Measurements from ENCODE around the gene TANGO6. TPM values are rescaled to one million over a fixed set of nuclear protein-coding genes. Genes with fewer than 3 reads are reported as not detected.
"Not testable (repeated sequence)": the region's sequence is repeated elsewhere in the genome, so short reads cannot be mapped to it uniquely, and the experiment has no call there.

Gene TANGO6
- total RNA-seq, 5 donors from 2014 or later (not counting 1 experiment from before 2014, with no cell fraction given): 25.2 to 35.2 (median 29.0) TPM

GRCh38 chr16:68981971-68982370 is 138.6 kb downstream of the TANGO6 start:
- Mint-ChIP-seq H3K4me1 (no peaks in the 10 kb centered on the region), H3K27me3 (no peaks in the 10 kb centered on the region), H3K4me3 (no peak overlapping the region), H3K27ac (no peak overlapping the region), H3K9me3 (no peaks in the 10 kb centered on the region), H3K36me3 (peaks cover 37% of the 10 kb centered on the region)
- ATAC-seq (replicated peaks in 1 of 4) (no peak), DNase-seq (no peak)
- Histone ChIP-seq H3K36me3 (ENCODE audit: control insufficient read depth in 2 of 2, extremely low read depth in 1 of 2, insufficient read depth in 1 of 2, low read length in 1 of 2) (peaks cover 7 to 19% of the 10 kb centered on the region in 2 donors), H3K4me3 (ENCODE audit: control insufficient read depth in 1 of 2, extremely low read depth in 1 of 2, low read length in 1 of 2) (no peak overlapping the region), H3K9me3 (no peaks in the 10 kb centered on the region), H3K4me1 (ENCODE audit: control insufficient read depth in 1 of 2, extremely low read depth in 1 of 2, insufficient read depth in 2 of 2, low read length in 2 of 2) (no peaks in the 10 kb centered on the region), H3K27ac (ENCODE audit: low read length) (no peak overlapping the region), H3K27me3 (replicated peaks in 1 of 2; ENCODE audit: control insufficient read depth in 2 of 2, extremely low read depth in 1 of 2, insufficient read depth in 2 of 2, low read length in 1 of 2) (no peaks in the 10 kb centered on the region)
- CTCF ChIA-PET: no interaction called here
- POLR2A ChIA-PET: no interaction called here
- no CpG with 5 or more reads among the region's 2 CpGs for WGBS (ENCODE audit: insufficient coverage)

GRCh38 chr16:68984467-68984866 is 141.1 kb downstream of the TANGO6 start:
- no peak overlapping the region for H3K4me3 Mint-ChIP-seq
- H3K4me1 Mint-ChIP-seq: no peaks in the 10 kb centered on the region
- no peaks in the 10 kb centered on the region for H3K4me1 ChIP-seq (ENCODE audit: control insufficient read depth in 1 of 2, extremely low read depth in 1 of 2, insufficient read depth in 2 of 2, low read length in 2 of 2)
- H3K27ac ChIP-seq (ENCODE audit: low read length): no peak overlapping the region
- H3K36me3 Mint-ChIP-seq: peaks cover 36% of the 10 kb centered on the region
- H3K36me3 ChIP-seq (ENCODE audit: control insufficient read depth in 2 of 2, extremely low read depth in 1 of 2, insufficient read depth in 1 of 2, low read length in 1 of 2): peaks cover 0 to 9% of the 10 kb centered on the region in 2 donors
- CTCF ChIA-PET: no interaction called here
- H3K4me3 ChIP-seq (ENCODE audit: control insufficient read depth in 1 of 2, extremely low read depth in 1 of 2, low read length in 1 of 2): no peak overlapping the region
- no peak for ATAC-seq (replicated peaks in 1 of 4)
- no peaks in the 10 kb centered on the region for H3K9me3 Mint-ChIP-seq
- no peak overlapping the region for H3K27ac Mint-ChIP-seq
- WGBS (ENCODE audit: insufficient coverage): no CpG with 5 or more reads among the region's 1 CpG
- H3K27me3 Mint-ChIP-seq: no peaks in the 10 kb centered on the region
- no peaks in the 10 kb centered on the region for H3K27me3 ChIP-seq (replicated peaks in 1 of 2; ENCODE audit: control insufficient read depth in 2 of 2, extremely low read depth in 1 of 2, insufficient read depth in 2 of 2, low read length in 1 of 2)
- no peaks in the 10 kb centered on the region for H3K9me3 ChIP-seq
- POLR2A ChIA-PET: no interaction called here
- DNase-seq: no peak

- CTCF ChIA-PET: no interaction called here
- no peak for ATAC-seq (replicated peaks in 1 of 4)
- POLR2A ChIA-PET: no interaction called here
- Histone ChIP-seq H3K27me3 (replicated peaks in 1 of 2; ENCODE audit: control insufficient read depth in 2 of 2, extremely low read depth in 1 of 2, insufficient read depth in 2 of 2, low read length in 1 of 2) (no peaks in the 10 kb centered on the region), H3K9me3 (no peaks in the 10 kb centered on the region), H3K36me3 (ENCODE audit: control insufficient read depth in 2 of 2, extremely low read depth in 1 of 2, insufficient read depth in 1 of 2, low read length in 1 of 2) (peaks cover 0 to 9% of the 10 kb centered on the region in 2 donors), H3K4me1 (ENCODE audit: control insufficient read depth in 1 of 2, extremely low read depth in 1 of 2, insufficient read depth in 2 of 2, low read length in 2 of 2) (no peaks in the 10 kb centered on the region), H3K27ac (ENCODE audit: low read length) (no peak overlapping the region), H3K4me3 (ENCODE audit: control insufficient read depth in 1 of 2, extremely low read depth in 1 of 2, low read length in 1 of 2) (no peak overlapping the region)
- Mint-ChIP-seq H3K36me3 (peaks cover 37% of the 10 kb centered on the region), H3K27ac (no peak overlapping the region), H3K9me3 (no peaks in the 10 kb centered on the region), H3K4me3 (no peak overlapping the region), H3K27me3 (no peaks in the 10 kb centered on the region), H3K4me1 (no peaks in the 10 kb centered on the region)
- WGBS (ENCODE audit: insufficient coverage): 100% methylated on average over 3 of the region's 5 CpGs
- DNase-seq: no peak
Observed at GRCh38 chr16:68985268-68985667, 141.9 kb downstream of the TANGO6 start.

GRCh38 chr16:68985855-68986254 is 142.5 kb downstream of the TANGO6 start:
- H3K4me3 ChIP-seq (ENCODE audit: control insufficient read depth in 1 of 2, extremely low read depth in 1 of 2, low read length in 1 of 2): no peak overlapping the region
- DNase-seq (no peak), ATAC-seq (replicated peaks in 1 of 4) (no peak)
- peaks cover 0 to 6% of the 10 kb centered on the region in 2 donors for H3K36me3 ChIP-seq (ENCODE audit: control insufficient read depth in 2 of 2, extremely low read depth in 1 of 2, insufficient read depth in 1 of 2, low read length in 1 of 2)
- Mint-ChIP-seq H3K27ac (no peak overlapping the region), H3K36me3 (peaks cover 35% of the 10 kb centered on the region), H3K9me3 (no peaks in the 10 kb centered on the region), H3K4me3 (no peak overlapping the region), H3K4me1 (no peaks in the 10 kb centered on the region), H3K27me3 (no peaks in the 10 kb centered on the region)
- WGBS (ENCODE audit: insufficient coverage): no CpG with 5 or more reads among the region's 2 CpGs
- no peaks in the 10 kb centered on the region for H3K27me3 ChIP-seq (replicated peaks in 1 of 2; ENCODE audit: control insufficient read depth in 2 of 2, extremely low read depth in 1 of 2, insufficient read depth in 2 of 2, low read length in 1 of 2)
- H3K4me1 ChIP-seq (ENCODE audit: control insufficient read depth in 1 of 2, extremely low read depth in 1 of 2, insufficient read depth in 2 of 2, low read length in 2 of 2): no peaks in the 10 kb centered on the region
- no peaks in the 10 kb centered on the region for H3K9me3 ChIP-seq
- ChIA-PET CTCF (no interaction called here), POLR2A (no interaction called here)
- no peak overlapping the region for H3K27ac ChIP-seq (ENCODE audit: low read length)

- H3K4me3 ChIP-seq (ENCODE audit: control insufficient read depth in 1 of 2, extremely low read depth in 1 of 2, low read length in 1 of 2): no peak overlapping the region
- ChIA-PET POLR2A (no interaction called here), CTCF (interaction anchor here in 1 of 2 donors (0.6 kb wide), 1 partner anchor 101 kb away, joined by 3 read pairs; no protein-coding TSS in a partner anchor)
- no peaks in the 10 kb centered on the region for H3K9me3 Mint-ChIP-seq
- no peaks in the 10 kb centered on the region for H3K27me3 Mint-ChIP-seq
- H3K27ac ChIP-seq (ENCODE audit: low read length): no peak overlapping the region
- no peak overlapping the region for H3K4me3 Mint-ChIP-seq
- WGBS (ENCODE audit: insufficient coverage): 89% methylated on average over 3 of the region's 4 CpGs
- H3K36me3 Mint-ChIP-seq: peaks cover 33% of the 10 kb centered on the region
- peaks cover 0 to 6% of the 10 kb centered on the region in 2 donors for H3K36me3 ChIP-seq (ENCODE audit: control insufficient read depth in 2 of 2, extremely low read depth in 1 of 2, insufficient read depth in 1 of 2, low read length in 1 of 2)
- no peak overlapping the region for H3K27ac Mint-ChIP-seq
- no peaks in the 10 kb centered on the region for H3K9me3 ChIP-seq
- ATAC-seq (replicated peaks in 1 of 4) (no peak), DNase-seq (no peak)
- H3K4me1 ChIP-seq (ENCODE audit: control insufficient read depth in 1 of 2, extremely low read depth in 1 of 2, insufficient read depth in 2 of 2, low read length in 2 of 2): no peaks in the 10 kb centered on the region
- H3K4me1 Mint-ChIP-seq: no peaks in the 10 kb centered on the region
- H3K27me3 ChIP-seq (replicated peaks in 1 of 2; ENCODE audit: control insufficient read depth in 2 of 2, extremely low read depth in 1 of 2, insufficient read depth in 2 of 2, low read length in 1 of 2): no peaks in the 10 kb centered on the region
Observed at GRCh38 chr16:68987734-68988457, 144.6 kb downstream of the TANGO6 start.

- peaks cover 35% of the 10 kb centered on the region for H3K36me3 Mint-ChIP-seq
- H3K9me3 ChIP-seq; H3K36me3 ChIP-seq (ENCODE audit: control insufficient read depth in 2 of 2, extremely low read depth in 1 of 2, insufficient read depth in 1 of 2, low read length in 1 of 2); H3K27ac ChIP-seq (ENCODE audit: low read length); POLR2A ChIA-PET; H3K9me3 Mint-ChIP-seq; CTCF ChIA-PET; H3K27me3 ChIP-seq (replicated peaks in 1 of 2; ENCODE audit: control insufficient read depth in 2 of 2, extremely low read depth in 1 of 2, insufficient read depth in 2 of 2, low read length in 1 of 2); H3K4me3 Mint-ChIP-seq; H3K4me1 ChIP-seq (ENCODE audit: control insufficient read depth in 1 of 2, extremely low read depth in 1 of 2, insufficient read depth in 2 of 2, low read length in 2 of 2); DNase-seq; H3K27me3 Mint-ChIP-seq; H3K4me1 Mint-ChIP-seq; ATAC-seq (replicated peaks in 1 of 4); H3K4me3 ChIP-seq (ENCODE audit: control insufficient read depth in 1 of 2, extremely low read depth in 1 of 2, low read length in 1 of 2); H3K27ac Mint-ChIP-seq: not testable (repeated sequence)
- WGBS (ENCODE audit: insufficient coverage): 100% methylated on average over 1 of the region's 7 CpGs
Observed at GRCh38 chr16:68990172-68990845, 147.0 kb downstream of the TANGO6 start.
